Measurements from ENCODE around the gene CD244.

- TF ChIP-seq CTCF (IDR thresholded peaks at IDR 0.05 in 8 of 11, conservative IDR thresholded peaks at IDR 0.05 in 3 of 11) (no peak), POLR2AphosphoS5 (IDR thresholded peaks at IDR 0.05) (no peak)
Measured at GRCh38 chr1:160866695-160867260, 4.1 kb upstream of the CD244 start.
